ENCODE data around the gene MLNR. TPM values are rescaled to one million over a fixed set of nuclear protein-coding genes. Genes with fewer than 3 reads are reported as not detected.

MLNR gene
- total and polyA plus RNA-seq, 2 experiments from 2014 or later = not detected

DNA sequence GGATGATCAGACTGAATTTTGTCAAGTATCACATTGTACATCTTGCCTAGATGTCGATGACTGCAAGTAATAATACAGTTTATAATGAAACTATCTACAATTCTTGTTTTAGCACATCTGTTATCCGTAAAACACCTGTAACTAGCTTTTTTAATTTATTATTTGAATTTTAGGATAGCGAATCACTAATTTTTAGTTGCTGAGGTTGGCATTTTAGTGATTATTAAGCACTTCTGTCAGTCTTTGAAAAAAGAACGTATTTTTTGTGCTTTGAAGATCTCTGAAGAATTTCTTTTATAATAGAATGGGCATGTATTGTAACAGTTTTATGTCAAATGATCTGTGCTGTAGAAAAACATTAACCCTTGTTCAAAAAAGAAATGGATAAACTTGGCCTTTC lies 11.5 kb upstream of the MLNR start:
- Histone ChIP-seq H3K27me3 (no peaks in the 10 kb centered on the region), H4K20me1 (ENCODE audit: insufficient read depth, poor library complexity, severe bottlenecking) (no peaks in the 10 kb centered on the region), H3K79me2 (no peaks in the 10 kb centered on the region), H3K36me3 (replicated peaks; ENCODE audit: insufficient read depth, low read depth) (no peaks in the 10 kb centered on the region), H3K27ac (no peak overlapping the region), H2AFZ (no peak overlapping the region), H3K4me1 (ENCODE audit: insufficient read depth) (no peaks in the 10 kb centered on the region), H3K4me2 (no peak overlapping the region), H3K9me2 (replicated peaks; ENCODE audit: insufficient read depth) (no peaks in the 10 kb centered on the region), H3K4me3 (no peak overlapping the region), H3K9me3 (ENCODE audit: low read depth) (no peaks in the 10 kb centered on the region)
- no peak for TF ChIP-seq EZH2 (IDR thresholded peaks at IDR 0.05; ENCODE audit: borderline replicate concordance)
- no peak for TF ChIP-seq EZH2phosphoT487 (IDR thresholded peaks at IDR 0.05; ENCODE audit: low read depth, severe bottlenecking, unreplicated experiment)
- TF ChIP-seq, protein P1, sequence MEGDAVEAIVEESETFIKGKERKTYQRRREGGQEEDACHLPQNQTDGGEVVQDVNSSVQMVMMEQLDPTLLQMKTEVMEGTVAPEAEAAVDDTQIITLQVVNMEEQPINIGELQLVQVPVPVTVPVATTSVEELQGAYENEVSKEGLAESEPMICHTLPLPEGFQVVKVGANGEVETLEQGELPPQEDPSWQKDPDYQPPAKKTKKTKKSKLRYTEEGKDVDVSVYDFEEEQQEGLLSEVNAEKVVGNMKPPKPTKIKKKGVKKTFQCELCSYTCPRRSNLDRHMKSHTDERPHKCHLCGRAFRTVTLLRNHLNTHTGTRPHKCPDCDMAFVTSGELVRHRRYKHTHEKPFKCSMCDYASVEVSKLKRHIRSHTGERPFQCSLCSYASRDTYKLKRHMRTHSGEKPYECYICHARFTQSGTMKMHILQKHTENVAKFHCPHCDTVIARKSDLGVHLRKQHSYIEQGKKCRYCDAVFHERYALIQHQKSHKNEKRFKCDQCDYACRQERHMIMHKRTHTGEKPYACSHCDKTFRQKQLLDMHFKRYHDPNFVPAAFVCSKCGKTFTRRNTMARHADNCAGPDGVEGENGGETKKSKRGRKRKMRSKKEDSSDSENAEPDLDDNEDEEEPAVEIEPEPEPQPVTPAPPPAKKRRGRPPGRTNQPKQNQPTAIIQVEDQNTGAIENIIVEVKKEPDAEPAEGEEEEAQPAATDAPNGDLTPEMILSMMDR (IDR thresholded peaks at IDR 0.05; ENCODE audit: poor library complexity) = no peak
- no peak for DNase-seq (ENCODE audit: low spot score)
- WGBS (ENCODE audit: low lambda C conversion rate, missing lambda C conversion rate) = 97% methylated on average over 4 of the region's 4 CpGs

DNA sequence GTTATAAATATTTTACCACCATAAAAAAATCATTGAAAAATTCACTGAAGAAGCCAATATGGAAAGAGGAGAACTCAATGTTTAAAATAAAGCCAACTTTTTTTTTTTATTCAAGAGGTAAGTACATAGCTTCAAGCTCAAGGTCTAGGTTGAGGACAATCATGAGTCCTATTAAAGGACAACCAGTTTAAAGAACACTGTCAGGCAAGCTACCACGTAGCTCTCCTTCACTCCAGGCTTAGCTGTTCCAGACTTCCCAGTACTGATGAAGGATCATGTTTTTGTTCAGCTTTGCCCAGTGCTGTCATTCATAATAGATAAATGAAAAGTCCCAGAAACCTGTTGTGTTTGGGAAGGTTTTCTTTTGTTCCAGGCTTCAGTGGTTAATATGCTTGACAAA lies 10.0 kb upstream of the MLNR start:
- Histone ChIP-seq H3K4me2 (no peak overlapping the region), H3K27me3 (no peaks in the 10 kb centered on the region), H3K4me3 (no peak overlapping the region), H3K79me2 (no peaks in the 10 kb centered on the region), H3K9me3 (ENCODE audit: low read depth) (no peaks in the 10 kb centered on the region), H4K20me1 (ENCODE audit: insufficient read depth, poor library complexity, severe bottlenecking) (no peaks in the 10 kb centered on the region), H3K27ac (no peak overlapping the region), H3K4me1 (ENCODE audit: insufficient read depth) (no peaks in the 10 kb centered on the region), H2AFZ (no peak overlapping the region), H3K36me3 (replicated peaks; ENCODE audit: insufficient read depth, low read depth) (no peaks in the 10 kb centered on the region), H3K9me2 (replicated peaks; ENCODE audit: insufficient read depth) (no peaks in the 10 kb centered on the region)
- WGBS (ENCODE audit: low lambda C conversion rate, missing lambda C conversion rate) = 85% methylated on average over 1 of the region's 1 CpG
- TF ChIP-seq EZH2 (IDR thresholded peaks at IDR 0.05; ENCODE audit: borderline replicate concordance) = no peak
- no peak for TF ChIP-seq EZH2phosphoT487 (IDR thresholded peaks at IDR 0.05; ENCODE audit: low read depth, severe bottlenecking, unreplicated experiment)
- TF ChIP-seq, protein P1 (IDR thresholded peaks at IDR 0.05; ENCODE audit: poor library complexity) = no peak
- no peak for DNase-seq (ENCODE audit: low spot score)

DNA sequence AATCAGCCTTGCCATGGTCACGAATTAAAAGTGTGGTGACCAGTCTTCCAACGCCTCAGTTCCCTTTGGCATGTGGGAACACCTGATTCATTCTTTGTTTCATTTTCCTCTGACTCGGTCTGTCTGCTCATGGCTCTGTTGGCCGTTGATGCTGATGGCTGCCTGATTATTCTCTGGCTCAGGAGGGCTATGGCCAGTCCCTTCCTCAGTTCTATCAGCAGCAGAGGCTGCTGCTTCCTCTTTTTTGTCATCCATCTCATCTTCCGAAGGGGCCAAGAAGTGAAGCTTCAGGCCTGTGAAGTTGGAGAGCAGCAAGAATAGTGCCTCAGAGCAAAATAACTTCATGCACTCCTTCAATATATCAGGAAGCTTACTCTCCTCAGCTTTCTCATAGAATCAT lies 9.5 kb upstream of the MLNR start:
- Histone ChIP-seq H3K36me3 (replicated peaks; ENCODE audit: insufficient read depth, low read depth) (no peaks in the 10 kb centered on the region), H3K9me2 (replicated peaks; ENCODE audit: insufficient read depth) (no peaks in the 10 kb centered on the region), H3K4me1 (ENCODE audit: insufficient read depth) (no peaks in the 10 kb centered on the region), H3K79me2 (no peaks in the 10 kb centered on the region), H3K9me3 (ENCODE audit: low read depth) (no peaks in the 10 kb centered on the region), H3K4me3 (no peak overlapping the region), H4K20me1 (ENCODE audit: insufficient read depth, poor library complexity, severe bottlenecking) (no peaks in the 10 kb centered on the region), H3K27ac (no peak overlapping the region), H3K27me3 (no peaks in the 10 kb centered on the region), H2AFZ (no peak overlapping the region), H3K4me2 (no peak overlapping the region)
- TF ChIP-seq EZH2phosphoT487 (IDR thresholded peaks at IDR 0.05; ENCODE audit: low read depth, severe bottlenecking, unreplicated experiment) (no peak), EZH2 (IDR thresholded peaks at IDR 0.05; ENCODE audit: borderline replicate concordance) (no peak)
- TF ChIP-seq, protein P1 (IDR thresholded peaks at IDR 0.05; ENCODE audit: poor library complexity) = no peak
- over 99% methylated on average over 5 of the region's 5 CpGs for WGBS (ENCODE audit: low lambda C conversion rate, missing lambda C conversion rate)
- no peak for DNase-seq (ENCODE audit: low spot score)

DNA sequence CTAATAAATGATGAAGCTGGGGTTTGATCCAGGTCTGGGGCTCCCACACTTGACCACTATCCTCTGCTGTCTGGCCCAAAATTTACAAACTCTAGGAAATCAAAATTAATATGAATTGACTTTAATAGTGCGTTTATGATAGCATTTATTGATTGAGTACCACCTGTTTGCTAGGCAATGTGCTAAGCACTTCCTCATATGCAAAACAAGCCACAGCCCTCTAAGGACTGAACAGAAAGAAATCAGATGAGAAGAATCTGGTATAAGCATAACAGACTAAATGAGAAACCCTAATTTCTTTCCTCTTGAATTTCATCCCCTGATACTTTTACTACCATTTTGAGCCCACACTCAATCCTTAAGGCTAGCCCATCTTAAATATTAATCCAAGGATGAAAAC lies 6.6 kb upstream of the MLNR start:
- Histone ChIP-seq H3K4me3 (no peak overlapping the region), H3K9me3 (ENCODE audit: low read depth) (no peaks in the 10 kb centered on the region), H3K27ac (no peak overlapping the region), H4K20me1 (ENCODE audit: insufficient read depth, poor library complexity, severe bottlenecking) (no peaks in the 10 kb centered on the region), H3K79me2 (no peaks in the 10 kb centered on the region), H3K36me3 (replicated peaks; ENCODE audit: insufficient read depth, low read depth) (no peaks in the 10 kb centered on the region), H3K4me1 (ENCODE audit: insufficient read depth) (no peaks in the 10 kb centered on the region), H3K9me2 (replicated peaks; ENCODE audit: insufficient read depth) (no peaks in the 10 kb centered on the region), H3K4me2 (no peak overlapping the region), H3K27me3 (peaks cover 23% of the 10 kb centered on the region), H2AFZ (no peak overlapping the region)
- no peak for TF ChIP-seq EZH2phosphoT487 (IDR thresholded peaks at IDR 0.05; ENCODE audit: low read depth, severe bottlenecking, unreplicated experiment)
- DNase-seq (ENCODE audit: low spot score) = no peak
- 96% methylated on average over 1 of the region's 1 CpG for WGBS (ENCODE audit: low lambda C conversion rate, missing lambda C conversion rate)
